Stimulated activated CD4-positive, alpha-beta T cell treated with anti-CD3 and anti-CD28 coated beads, Interleukin-4, amount 100 ng/mL, for 48 hours (primary cell): ENCODE data around the gene DUSP21.
"Not testable (repeated sequence)": the region's sequence is repeated elsewhere in the genome, so short reads cannot be mapped to it uniquely, and the experiment has no call there.

Experiments
- DNase-seq, 2 donors: peaks; one replicate each; pipeline ENCODE4 v3.0.0-alpha.2; 2020; ENCODE audit warnings: low read depth in 2 of 2

Gene DUSP21

DNA sequence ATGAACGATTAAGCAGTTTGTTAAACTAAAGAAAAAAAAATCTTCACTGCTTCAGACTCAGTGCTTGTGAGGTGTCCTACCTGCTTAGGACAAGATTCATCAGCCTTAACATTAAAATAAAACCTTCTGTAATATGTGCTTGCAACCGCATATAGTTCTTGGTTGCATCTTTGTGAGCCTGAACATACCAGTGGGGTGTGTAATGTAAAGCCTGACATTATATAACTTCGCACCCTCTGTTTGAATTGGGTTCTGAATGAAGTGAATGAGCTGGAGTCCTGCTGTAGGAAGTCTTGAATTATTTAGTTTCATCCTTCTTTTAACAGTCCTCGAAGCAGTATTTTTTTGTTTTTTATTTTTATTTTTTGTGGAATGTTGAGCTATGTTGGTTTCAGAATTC lies 32.3 kb downstream of the DUSP21 start:
- DNase-seq, result no peak

DNA sequence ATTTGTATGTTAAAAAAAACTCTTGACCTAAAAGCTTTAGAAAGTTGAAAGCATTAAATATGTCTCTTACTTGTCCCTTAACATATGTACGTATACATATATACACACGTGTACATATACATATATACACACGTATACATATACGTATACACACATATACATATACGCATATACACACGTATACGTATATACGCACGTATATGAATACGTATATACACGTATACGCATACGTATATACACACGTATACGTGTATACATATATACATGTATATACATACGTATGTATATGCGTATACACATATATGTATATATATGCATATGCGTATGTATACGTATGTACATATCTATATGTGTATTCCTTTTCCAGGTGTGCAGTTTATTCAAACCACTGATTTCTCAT lies 32.9 kb downstream of the DUSP21 start:
- DNase-seq, result no peak

DNA sequence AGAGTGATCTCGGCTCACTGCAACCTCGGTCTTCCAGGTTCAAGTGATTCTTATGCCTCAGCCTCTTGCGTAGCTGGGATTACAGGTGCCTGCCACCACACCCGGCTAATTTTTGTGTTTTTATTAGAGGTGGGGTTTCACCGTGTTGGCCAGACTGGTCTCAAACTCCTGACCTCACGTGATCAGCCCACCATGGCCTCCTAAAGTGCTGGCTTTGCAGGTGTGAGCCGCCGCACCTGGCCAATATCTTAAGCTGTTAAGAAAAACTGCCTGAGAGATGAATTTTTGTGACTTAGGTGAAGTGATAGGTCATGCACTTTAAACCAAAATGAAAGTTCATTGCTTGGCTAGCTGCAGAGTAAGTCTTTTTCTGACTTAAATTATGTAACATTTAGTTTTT lies 35.0 kb downstream of the DUSP21 start:
- DNase-seq, result no peak

DNA sequence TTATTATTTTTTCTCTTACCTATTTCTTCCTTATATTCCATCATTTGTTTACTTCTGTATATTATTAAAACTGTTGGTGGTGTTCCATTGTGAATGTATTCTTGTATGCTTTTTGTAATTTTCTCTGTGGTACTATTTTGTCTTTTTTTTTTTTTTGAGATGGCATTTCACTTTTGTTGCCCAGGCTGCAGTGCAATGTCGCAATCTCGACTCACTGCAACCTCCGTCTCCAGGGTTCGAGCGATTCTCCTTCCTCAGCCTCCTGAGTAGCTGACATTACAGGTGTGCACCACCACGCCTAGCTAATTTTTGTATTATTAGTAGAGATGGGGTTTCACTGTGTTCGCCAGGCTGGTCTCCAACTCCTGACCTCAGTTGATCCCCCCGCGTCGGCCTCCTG lies 37.7 kb downstream of the DUSP21 start:
- DNase-seq, result no peak

DNA sequence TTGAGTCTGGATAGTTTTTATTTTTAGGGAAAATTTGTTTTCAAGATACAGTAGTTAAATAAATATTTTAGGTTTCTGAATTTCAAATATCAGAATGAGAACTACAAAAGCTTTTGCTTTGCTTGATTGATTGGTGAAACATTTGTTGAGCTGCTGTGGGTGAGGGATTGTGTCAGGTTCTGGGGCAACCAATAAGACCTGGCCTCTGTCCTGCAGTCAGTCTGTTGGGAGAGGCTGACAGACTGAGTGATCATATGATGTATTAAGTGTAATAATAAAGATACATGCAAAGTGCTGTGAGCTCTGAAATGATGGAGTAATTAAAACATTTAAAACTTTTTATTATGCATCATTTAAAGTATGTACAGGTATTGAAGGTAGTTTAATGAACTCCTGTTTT lies 38.8 kb downstream of the DUSP21 start:
- no peak for DNase-seq

DNA sequence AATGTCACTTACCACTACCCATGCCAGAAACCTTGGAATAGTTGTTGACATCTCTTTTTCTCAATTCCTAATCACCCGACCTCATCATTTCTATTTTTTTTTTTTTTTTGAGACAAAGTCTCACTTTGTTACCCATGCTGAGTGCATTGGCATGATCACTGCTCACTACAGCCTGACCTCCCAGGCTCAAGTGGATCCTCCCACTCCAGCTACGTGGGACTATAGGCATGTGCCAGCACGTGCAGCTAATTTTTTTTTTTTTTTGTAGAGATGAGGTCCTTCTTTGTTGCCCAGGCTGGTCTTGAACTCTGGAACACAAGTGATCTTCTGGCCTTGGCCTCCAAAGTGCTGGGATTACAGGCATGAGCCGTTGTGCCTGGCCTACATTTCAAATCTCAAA lies 41.1 kb downstream of the DUSP21 start:
- no peak for DNase-seq

DNA sequence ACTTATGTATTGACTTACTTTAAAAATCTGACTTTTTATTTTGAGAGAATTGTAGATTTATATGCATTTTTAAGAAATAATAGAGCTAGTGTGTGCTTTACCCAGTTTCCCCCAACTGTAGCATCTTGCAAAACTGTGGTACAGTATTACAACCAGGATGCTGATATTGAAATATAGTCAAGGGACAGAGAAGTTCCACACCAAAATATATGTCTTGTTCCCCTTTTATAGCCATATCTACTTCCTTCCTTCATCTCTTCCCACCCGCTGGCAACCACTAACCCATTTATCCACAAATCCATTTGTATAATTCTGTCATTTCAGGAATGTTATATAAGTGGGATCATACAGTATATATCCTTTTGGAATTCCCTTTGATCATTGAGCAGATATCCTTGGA lies 46.0 kb downstream of the DUSP21 start:
- DNase-seq, result no peak

DNA sequence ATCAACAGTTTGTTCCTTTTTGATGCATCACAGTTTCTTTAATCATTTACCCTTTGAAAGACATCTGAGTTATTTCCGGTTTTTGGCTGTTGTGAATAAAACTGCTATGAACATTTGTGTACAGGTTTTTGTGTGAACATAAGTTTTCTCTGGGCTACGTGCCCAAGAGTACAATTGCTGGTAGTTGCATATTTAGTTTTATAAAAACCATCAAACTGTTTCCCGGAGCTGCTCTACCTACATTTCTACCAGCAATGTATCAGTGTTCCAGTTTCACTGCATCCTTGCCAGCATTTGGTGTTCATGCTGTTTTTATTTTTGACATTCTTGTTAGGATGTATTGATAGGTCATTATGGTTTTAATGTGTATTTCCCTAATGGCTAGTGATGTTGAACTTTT lies 46.4 kb downstream of the DUSP21 start:
- DNase-seq, result no peak

DNA sequence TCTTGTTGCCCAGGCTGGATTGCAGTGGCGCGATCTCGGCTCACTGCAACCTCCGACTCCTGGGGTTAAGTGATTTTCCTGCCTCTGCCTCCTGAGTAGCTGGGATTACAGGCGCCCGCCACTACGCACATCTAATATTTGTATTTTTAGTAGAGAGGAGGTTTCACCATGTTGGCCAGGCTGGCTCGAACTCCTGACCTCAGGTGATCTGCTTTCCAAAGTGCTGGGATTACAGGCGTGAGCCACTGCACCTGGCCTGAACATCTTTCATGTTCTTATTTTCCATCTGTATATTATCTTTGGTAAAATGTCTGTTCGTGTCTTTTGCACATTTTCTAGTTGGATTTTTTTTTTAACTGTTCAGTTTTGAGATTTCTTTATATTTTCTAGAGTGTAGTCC lies 46.9 kb downstream of the DUSP21 start:
- DNase-seq, result not testable (repeated sequence)

DNA sequence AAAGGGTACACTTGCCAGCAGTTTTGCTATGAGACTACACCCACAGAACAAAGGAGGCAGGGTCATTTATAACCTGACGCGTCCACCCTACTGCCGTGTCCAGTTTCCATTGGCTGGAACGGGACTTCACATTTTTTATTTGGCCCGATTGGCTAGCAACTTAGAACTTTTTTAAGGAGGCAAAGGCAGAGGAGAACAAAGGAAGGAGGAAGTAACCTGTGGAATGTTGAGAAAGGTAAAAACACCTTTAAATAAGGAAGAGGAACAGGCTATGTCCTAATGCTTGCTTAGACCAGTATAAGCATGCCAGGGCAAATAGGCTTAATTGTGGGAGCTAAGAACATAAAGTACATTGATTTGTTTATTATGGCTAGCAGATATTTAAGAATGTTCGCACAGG lies 47.8 kb downstream of the DUSP21 start:
- no peak for DNase-seq
